Measurements from ENCODE around the gene GATC.
"Not testable (repeated sequence)": the region's sequence is repeated elsewhere in the genome, so short reads cannot be mapped to it uniquely, and the experiment has no call there.

The GATC gene

DNA sequence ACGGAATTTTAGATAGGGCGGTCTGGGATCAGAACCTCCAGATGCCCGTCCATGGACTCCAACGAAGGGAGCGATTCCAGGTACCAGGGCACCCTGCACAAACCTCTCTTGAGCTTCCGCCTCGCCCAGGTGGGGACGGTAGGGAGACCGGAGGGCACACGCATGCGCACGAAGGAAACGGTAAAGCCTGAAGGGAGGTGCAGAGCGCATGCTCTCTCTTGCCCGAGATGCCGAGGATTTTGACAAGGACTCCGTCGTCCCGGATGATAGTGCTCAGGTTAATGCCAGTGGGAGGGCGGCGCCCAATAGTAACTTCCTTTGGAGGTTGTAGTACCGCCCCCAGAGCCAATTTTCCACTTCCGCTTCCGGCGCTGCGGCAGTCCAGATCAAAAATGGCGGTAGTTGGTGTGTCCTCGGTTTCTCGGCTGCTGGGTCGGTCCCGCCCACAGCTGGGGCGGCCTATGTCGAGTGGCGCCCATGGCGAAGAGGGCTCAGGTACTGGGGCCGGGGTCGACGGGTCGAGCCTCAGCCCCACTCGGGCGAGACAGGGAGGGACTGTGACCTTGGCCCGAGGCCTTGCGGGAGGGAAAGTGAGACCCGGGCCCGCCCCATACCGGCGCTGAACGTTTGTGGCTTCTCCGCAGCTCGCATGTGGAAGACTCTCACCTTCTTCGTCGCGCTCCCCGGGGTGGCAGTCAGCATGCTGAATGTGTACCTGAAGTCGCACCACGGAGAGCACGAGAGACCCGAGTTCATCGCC, 8.3 kb upstream of the GATC start, which contains the start of gene COX6A1:
Gene COX6A1, plus strand, starts transcription at position 379 of the 760 bp plus-strand sequence. Its CDS starts 14 bp downstream, at position 393.
- DNase-seq (ENCODE audit: low read depth), result peak; percentile 96

- DNase-seq (ENCODE audit: low read depth), result no peak
Observed at GRCh38 chr12:120438495-120439198, 7.6 kb upstream of the GATC start.

- DNase-seq (ENCODE audit: low read depth), result peak; percentile 58
Observed at GRCh38 chr12:120439646-120440247, 6.5 kb upstream of the GATC start.

GRCh38 chr12:120444676-120445075, 1.6 kb upstream of the GATC start:
- DNase-seq (ENCODE audit: low read depth), result no peak

DNA sequence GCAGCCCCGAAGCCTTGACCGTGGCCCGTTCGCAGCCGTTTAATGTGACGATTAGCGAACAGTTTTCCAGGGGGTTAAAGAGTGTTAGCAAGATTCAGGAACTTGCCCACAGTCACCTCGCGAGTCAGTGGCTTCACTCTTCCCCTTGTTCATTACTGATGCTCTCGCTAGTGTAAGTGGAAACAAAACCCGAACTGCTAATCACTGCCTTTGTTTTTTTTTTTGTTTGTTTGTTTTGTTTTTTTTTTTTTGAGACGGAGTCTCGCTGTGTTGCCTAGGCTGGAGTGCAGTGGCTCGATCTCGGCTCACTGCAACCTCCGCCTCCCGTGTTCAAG, 567 bp downstream of the GATC start:
- DNase-seq (ENCODE audit: low read depth), result not testable (repeated sequence)

DNA sequence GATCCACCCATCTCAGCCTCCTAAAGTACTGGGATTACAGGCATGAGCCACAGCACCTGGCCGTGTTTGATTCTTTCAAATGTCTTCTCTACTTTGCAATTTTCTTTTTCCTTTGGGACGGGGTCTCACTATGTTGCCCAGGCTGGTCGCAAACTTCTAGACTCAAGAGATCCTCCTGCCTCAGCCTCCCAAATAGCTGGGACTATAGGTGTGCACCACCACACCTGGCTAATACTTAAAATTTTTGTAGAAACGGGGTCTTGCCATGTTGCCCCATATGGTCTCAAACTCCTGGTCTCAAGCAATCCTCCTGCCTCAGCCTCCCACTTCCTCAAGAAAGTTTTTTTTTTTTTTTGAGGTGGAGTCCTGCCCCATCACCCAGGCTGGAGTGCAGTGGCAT, 1.7 kb downstream of the GATC start:
- DNase-seq (ENCODE audit: low read depth), result no peak

DNA sequence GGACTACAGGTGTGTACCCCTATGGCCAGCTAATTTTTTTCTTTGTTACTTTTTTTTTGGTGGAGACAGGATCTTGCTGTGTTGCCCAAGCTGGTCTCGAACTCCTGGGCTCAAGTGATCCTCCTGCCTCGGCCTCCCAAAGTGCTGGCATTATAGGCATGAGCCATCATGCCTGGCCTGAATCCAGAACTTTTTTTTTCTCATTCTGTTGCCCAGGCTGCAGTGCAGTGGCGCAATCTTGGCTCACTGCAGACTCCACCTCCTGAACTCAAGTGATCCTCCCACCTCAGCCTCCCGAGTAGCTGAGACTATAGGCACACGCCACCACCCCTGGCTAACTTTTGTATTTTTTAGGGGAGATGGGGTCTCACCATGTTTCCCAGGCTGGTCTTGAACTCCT, 6.3 kb downstream of the GATC start:
- not testable (repeated sequence) for DNase-seq (ENCODE audit: low read depth)

GRCh38 chr12:120453060-120453750, 7.0 kb downstream of the GATC start:
- DNase-seq (ENCODE audit: low read depth), result no peak

DNA sequence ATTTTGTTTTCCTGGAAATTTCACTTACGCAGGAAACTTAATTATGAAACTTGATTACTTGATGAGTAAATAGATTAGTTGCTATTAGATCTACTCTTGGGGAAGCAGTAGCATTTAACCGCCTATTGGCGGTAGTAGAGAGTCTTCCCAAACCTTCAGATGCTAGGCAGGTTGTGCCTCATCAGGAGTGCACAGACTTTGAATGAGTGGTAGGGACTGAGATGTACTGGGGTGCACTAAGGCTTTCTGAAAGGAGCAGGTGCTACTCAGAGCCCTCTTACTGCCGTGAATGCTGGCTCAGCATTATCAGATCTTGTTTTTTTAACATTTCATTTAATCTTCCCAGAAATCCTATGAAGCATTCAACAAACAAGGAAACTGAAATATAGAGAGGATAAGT, 7.7 kb downstream of the GATC start:
- DNase-seq (ENCODE audit: low read depth), result no peak

DNA sequence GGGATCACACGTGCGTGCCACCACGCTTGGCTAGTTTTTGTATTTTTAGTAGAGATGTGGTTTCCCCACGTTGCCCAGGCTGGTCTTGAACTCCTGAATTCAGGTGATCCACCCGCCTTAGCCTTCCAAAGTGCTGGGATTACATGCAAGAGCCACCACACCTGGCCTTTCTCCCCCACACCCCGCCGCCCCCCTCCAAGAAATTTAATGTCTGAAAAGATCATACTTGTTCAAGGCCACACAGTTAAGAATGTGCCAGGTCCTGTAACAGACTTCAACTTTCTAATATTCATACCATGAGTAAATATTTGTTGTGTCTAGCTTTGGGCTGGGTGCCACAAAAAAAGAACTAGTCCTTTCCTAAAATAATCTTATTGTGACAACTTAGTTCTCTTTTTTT, 9.1 kb downstream of the GATC start:
- no peak for DNase-seq (ENCODE audit: low read depth)

DNA sequence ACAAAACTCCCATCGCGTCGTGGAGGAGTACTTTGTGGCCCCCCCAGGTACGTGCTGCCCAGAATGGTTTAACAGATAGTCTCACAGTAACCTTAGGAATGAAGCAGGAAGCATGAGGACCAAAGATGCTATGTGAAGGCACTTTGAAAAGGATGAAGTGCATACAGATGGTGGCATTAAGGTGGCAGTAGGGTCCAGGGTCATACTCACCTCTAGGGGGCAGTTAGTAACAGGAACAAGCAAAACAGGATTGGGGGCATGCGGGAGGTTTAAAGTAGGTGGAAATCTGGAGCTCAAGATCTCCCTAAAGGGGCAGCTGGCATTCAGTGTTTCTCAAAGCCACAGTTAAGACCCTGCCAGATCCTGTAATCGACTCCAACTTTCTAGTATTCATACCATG, 10.9 kb downstream of the GATC start:
- DNase-seq (ENCODE audit: low read depth), result no peak

- DNase-seq (ENCODE audit: low read depth), result no peak
Observed at GRCh38 chr12:120460157-120460556, 13.9 kb downstream of the GATC start.

GRCh38 chr12:120462099-120462640, 15.9 kb downstream of the GATC start:
- no peak for DNase-seq (ENCODE audit: low read depth)

- no peak for DNase-seq (ENCODE audit: low read depth)
Observed at GRCh38 chr12:120463712-120464111, 17.5 kb downstream of the GATC start.

DNA sequence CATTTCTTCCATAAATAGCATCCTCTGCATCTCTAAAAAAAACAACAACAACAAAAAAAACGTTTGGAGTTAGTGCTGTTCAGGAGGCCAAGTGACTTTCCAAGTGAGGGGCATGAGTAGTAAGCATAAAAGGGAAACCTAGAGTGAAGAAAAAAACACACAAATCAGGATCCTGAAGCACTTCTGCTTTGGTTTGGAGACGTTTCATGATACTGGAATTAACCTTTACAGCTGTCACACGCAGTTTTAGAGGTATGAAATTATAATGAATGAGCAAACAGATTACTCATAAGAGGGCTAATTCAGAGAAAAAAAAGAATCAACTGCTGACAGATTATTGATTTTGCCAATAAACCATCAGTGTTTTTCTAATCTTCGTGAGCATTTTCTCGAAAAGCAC, 19.5 kb downstream of the GATC start:
- no peak for DNase-seq (ENCODE audit: low read depth)

DNA sequence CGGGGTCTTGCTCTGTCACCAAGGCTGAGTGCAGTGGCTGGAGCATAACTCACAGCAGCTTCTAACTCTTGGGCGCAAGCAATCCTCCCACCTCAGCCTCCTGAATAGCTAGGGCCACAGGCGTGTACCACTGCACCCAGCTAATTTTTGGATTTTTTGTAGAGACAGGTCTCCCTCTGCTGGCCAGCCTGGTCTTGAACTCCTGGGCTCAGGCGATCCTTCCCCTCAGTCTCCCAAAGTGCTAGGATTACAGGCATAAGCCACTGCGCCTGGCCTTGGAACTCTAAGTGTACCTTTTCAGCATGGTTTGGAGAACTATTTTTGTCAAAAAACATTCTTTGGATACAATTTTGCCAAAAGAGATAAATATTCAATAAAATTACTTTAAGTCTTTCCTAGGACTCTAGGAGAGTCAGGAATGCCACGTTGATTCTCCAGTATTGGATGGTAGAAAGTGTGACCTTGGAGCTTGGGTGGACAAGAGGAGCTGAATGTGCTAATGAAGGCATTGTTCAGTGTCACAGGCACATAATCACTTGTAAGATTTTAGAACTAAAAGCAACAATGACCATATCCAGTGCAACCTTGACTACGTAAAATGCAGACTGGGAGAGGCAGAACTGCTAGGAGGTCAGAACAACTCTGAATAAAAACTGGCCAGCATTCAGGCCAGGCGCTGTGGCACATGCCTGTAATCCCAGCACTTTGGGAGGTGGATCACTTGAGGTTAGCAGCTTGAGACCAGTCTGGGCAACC, 20.5 kb downstream of the GATC start:
- DNase-seq (ENCODE audit: low read depth), result no peak

DNA sequence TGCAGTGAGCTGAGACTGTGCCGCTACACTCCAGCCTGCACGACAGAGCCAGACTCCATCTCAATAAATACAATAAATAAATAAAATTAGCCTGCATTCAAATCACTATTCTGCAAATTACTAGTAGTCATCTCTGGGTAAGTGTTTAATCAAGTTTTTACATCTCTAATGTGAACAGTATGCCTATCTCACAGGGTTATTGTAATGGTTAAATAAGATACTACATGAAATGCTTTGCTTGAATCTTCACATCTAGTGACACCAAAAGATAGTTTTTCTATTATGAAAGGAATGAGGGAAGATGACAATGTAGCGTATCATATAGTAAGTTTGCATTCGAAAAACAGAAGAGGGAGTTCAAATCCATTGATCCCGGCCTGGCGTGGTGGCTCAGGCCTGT, 21.2 kb downstream of the GATC start:
- no peak for DNase-seq (ENCODE audit: low read depth)

DNA sequence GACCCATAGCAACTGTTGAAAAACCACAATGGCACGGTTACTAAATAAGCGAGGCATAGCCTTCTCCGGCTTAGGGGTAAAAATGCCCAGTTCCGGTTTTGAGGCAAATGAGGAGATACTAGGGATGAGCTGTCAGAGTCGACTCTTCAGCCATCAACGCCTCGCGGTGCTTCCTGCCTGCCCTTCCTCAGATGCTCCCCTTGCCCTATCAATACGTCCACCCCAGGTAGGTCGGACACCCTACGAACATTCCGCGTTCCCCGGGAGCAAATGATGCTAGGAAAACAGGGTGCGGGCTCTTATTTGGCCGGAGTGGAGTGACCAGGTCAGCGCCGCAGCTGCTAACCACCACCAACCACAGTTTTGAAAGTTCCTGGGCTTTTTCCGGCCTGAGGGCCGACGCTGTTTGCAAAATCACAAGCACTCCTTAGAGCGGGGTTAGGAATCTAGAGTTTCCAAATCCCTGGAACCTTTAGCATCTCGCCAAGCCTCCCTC, 22.1 kb downstream of the GATC start:
- no peak for DNase-seq (ENCODE audit: low read depth)

DNA sequence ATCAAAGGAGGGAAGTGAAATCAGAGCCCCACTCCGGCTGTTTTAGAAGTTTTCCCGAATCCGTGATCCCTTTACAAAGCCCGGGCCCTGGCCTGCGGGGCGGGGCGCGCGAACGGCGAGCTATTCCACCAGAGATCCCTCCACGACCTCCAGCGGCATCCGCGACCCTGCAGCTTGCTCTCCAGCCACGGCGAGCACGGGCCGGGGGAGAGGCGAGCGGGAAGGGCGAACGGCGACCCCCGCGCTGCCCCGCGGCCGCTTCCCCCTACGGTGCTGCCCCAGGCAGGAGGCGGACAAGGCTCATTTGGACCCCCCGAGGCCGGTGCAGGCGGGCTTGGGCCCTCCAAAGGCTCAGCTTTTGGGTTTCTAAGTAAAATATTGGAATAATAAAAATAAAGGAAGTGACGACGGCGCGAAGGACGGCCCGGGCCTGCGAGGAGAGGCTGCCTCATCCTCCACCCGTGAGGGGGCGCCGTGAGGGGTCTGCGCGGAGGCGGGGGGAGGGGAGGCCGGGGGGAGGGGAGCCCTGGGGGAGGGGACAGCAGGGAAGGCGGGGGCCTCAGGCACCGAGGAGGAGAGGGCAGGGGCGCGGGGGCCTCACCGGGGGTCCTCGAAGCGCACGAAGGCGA, 22.7 kb downstream of the GATC start:
- DNase-seq (ENCODE audit: low read depth), result no peak

DNA sequence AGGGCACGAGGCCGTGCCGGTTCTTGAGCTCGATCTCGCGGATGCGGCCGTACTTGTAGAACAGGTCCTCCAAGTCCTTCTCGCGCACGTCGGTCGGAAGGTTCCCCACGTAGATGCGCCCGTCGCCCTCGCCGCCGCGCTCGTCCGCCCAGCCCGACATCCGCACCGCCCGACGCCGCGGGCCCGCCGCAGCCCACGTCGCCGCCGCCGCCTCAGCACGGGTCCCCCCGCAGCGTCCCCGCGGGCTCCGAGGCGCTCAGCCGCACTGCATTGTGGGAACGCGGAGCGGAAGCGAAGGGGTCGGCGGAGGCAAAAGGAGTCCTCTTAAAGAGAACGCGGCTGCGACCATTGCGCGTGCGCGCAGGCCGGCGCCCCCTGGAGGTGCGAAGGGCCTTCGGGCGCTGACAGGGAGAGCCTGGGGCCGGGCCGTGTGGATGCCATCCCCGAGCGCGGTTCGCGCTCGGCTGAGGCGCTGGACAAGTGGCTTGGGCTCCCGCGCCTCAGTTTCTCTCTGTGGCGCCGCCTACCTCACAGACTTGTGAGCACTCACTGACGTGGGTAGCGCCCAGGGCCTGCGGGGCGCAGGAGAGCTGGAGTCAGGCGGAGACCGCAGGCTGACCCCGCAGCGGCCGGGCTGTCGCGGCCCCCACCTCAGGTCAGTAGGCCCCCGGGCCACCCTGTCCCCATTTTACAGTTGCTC, 23.4 kb downstream of the GATC start, which contains the start of gene SRSF9:
Gene SRSF9, minus strand, starts transcription at position 299 of the 700 bp plus-strand sequence. Its CDS starts 139 bp downstream, at position 160.
- DNase-seq (ENCODE audit: low read depth), result peak; percentile 93
